Mucosa of descending colon (tissue), 3 donors: ENCODE measurements around the gene SAMD11. TPM values are rescaled to one million over a fixed set of nuclear protein-coding genes. Genes with fewer than 3 reads are reported as not detected.

Experiments used
- ATAC-seq: fragments of 200-7000 bp; cut with Tn5 transposase; one replicate; pipeline ENCODE4 v1.9.1; 2020; ENCODE audit warnings: mild to moderate bottlenecking, moderate library complexity
- DNase-seq, 3 donors: peaks; one replicate each; pipeline ENCODE4 v3.0.0-alpha.2; 2020
- H3K36me3 ChIP-seq: fragments of 200-600 bp; one replicate; pipeline ENCODE4 v1.8.0; 2021; ENCODE audit warnings: low read depth, mild to moderate bottlenecking
- H3K4me1 ChIP-seq: fragments of 200-600 bp; one replicate; pipeline ENCODE4 v1.8.0; 2021; ENCODE audit warnings: low read depth, mild to moderate bottlenecking
- H3K4me3 ChIP-seq: fragments of 200-600 bp; one replicate; pipeline ENCODE4 v1.8.0; 2021; ENCODE audit warnings: mild to moderate bottlenecking
- H3K9me3 ChIP-seq: fragments of 200-600 bp; one replicate; pipeline ENCODE4 v1.8.0; 2021; ENCODE audit warnings: mild to moderate bottlenecking
- intact Hi-C, 2 donors: fragments of 100-400 bp; cut with DNase I in 1 of 2; cut with micrococcal nuclease in 1 of 2; formaldehyde crosslinking; loops; one replicate each; pipeline versions ENCODE4 v1.11.0 to v1.11.1; 2022; cut with DNase I, micrococcal nuclease
- total RNA-seq, 3 donors: library from RNA; stranded (reverse); fragmentation: NEBNext Ultra II Directional in 2 of 3; extraction: Animal tissue kit (Norgen Biotek cat#: 25700) in 2 of 3; gene quantifications; one replicate each; pipeline versions ENCODE4 v1.2.1 to v1.2.4, GENCODE V29; 2021 to 2023
- TF ChIP-seq, protein P1 (sequence below): fragments of 200-600 bp; IDR thresholded peaks from one replicate; pipeline ENCODE4 v1.8.0; 2022; ENCODE audit warnings: antibody characterized with exemption, mild to moderate bottlenecking
- donor health status: DM: no; HTN: no; CAD: no; lungs with moderate emphysema.
- donor health status: DM: no; HTN: no; CAD: no.
- donor health status: DM: no; HTN: yes; CAD: no.

The SAMD11 gene
- total RNA-seq, 3 donors from 2014 or later, result 2.2 to 4.3 (median 2.7) TPM

- H3K36me3 ChIP-seq, result no peaks in the 10 kb centered on the region
- no peak overlapping the region for H3K4me3 ChIP-seq
- no peak for ATAC-seq
- TF ChIP-seq, protein P1, sequence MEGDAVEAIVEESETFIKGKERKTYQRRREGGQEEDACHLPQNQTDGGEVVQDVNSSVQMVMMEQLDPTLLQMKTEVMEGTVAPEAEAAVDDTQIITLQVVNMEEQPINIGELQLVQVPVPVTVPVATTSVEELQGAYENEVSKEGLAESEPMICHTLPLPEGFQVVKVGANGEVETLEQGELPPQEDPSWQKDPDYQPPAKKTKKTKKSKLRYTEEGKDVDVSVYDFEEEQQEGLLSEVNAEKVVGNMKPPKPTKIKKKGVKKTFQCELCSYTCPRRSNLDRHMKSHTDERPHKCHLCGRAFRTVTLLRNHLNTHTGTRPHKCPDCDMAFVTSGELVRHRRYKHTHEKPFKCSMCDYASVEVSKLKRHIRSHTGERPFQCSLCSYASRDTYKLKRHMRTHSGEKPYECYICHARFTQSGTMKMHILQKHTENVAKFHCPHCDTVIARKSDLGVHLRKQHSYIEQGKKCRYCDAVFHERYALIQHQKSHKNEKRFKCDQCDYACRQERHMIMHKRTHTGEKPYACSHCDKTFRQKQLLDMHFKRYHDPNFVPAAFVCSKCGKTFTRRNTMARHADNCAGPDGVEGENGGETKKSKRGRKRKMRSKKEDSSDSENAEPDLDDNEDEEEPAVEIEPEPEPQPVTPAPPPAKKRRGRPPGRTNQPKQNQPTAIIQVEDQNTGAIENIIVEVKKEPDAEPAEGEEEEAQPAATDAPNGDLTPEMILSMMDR, result no peak
- no peak for DNase-seq
- peaks cover 17% of the 10 kb centered on the region for H3K4me1 ChIP-seq
- intact Hi-C loops, result no loop called here
- no peaks in the 10 kb centered on the region for H3K9me3 ChIP-seq
Measured at GRCh38 chr1:928825-929661, 5.3 kb downstream of the SAMD11 start.

DNA sequence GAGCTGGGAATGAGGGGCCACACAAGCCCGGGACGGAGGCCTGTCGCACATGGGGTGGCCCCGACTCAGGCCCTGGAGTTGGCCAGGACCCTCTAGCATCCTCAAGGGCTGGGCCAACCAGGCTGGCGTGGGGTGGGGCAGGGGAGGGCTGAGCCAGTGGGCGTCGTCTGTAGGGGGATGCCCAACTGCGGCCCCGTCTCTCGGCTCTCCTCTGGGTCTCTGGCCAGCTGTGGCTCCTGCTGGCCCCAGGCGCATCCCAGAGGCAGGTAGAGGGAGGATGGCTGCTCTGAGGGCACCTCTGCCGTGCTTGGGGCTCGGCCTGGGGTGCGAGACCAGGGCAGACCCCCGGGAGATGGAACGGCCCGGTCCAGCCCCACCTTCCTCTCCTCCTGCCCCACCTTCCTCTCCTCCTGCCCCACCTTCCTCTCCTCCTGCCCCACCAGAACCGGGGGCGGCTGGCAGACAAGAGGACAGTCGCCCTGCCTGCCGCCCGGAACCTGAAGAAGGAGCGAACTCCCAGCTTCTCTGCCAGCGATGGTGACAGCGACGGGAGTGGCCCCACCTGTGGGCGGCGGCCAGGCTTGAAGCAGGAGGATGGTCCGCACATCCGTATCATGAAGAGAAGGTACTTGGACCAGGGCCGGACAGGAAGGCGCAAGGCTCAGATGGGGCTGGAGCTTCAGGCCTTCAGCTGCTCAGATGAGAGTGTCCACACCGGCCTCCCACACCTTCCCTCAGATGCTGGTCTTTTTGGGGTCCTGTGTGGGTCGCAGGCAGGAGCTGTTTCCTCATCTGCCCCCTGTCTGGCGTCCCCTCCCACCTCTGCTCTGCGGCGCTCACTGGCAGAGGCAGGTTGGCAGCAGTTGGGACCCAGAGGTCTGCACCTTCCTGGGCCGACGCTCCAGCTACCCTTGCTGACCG is 6.2 kb downstream of the SAMD11 start:
- no peak for DNase-seq
- intact Hi-C loops, result no loop called here
- TF ChIP-seq, protein P1, result no peak
- no peaks in the 10 kb centered on the region for H3K36me3 ChIP-seq
- H3K9me3 ChIP-seq, result no peaks in the 10 kb centered on the region
- peaks cover 13% of the 10 kb centered on the region for H3K4me1 ChIP-seq
- ATAC-seq, result no peak
- H3K4me3 ChIP-seq, result no peak overlapping the region

DNA sequence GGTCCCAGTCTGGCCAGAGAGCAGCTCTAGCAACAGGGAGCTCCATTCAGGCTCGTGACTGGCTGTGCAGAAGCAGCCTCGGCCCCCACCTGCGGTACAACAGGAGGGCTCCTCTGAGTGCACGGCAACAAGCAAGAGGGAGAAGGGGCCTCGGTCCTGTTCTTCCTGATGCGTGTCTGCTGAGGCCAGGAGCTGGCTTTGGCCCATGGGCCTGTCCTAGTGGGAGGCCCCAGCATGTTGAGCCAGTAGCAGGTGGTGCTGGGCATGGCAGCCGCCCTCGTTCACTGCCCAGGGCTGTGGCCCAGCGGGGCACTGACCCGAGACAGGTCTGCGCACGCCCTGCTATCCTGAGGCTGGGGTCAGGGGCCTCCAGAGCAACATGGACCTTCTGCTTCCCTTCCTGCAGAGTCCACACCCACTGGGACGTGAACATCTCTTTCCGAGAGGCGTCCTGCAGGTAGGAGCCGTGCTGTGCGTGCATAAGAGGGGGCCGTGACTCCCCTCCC is 7.0 kb downstream of the SAMD11 start:
- H3K9me3 ChIP-seq, result no peaks in the 10 kb centered on the region
- intact Hi-C loops, result no loop called here
- ATAC-seq (no peak), DNase-seq (no peak)
- H3K4me1 ChIP-seq, result peaks cover 7% of the 10 kb centered on the region
- H3K4me3 ChIP-seq, result no peak overlapping the region
- no peaks in the 10 kb centered on the region for H3K36me3 ChIP-seq
- TF ChIP-seq, protein P1, result no peak

GRCh38 chr1:931380-932172 is 7.9 kb downstream of the SAMD11 start:
- Histone ChIP-seq H3K36me3 (no peaks in the 10 kb centered on the region), H3K4me3 (no peak overlapping the region), H3K9me3 (no peaks in the 10 kb centered on the region), H3K4me1 (peaks cover 4% of the 10 kb centered on the region)
- DNase-seq (no peak), ATAC-seq (no peak)
- intact Hi-C loops, result no loop called here
- TF ChIP-seq, protein P1, result no peak

- no peak for DNase-seq
- H3K4me1 ChIP-seq, result peaks cover 4% of the 10 kb centered on the region
- no peaks in the 10 kb centered on the region for H3K36me3 ChIP-seq
- ATAC-seq, result no peak
- intact Hi-C loops, result no loop called here
- TF ChIP-seq, protein P1, result no peak
- H3K9me3 ChIP-seq, result no peaks in the 10 kb centered on the region
- no peak overlapping the region for H3K4me3 ChIP-seq
Measured at GRCh38 chr1:932173-932510, 8.4 kb downstream of the SAMD11 start.
